GM18907 (cell line): ENCODE data around the gene MDH1.
"Not testable (repeated sequence)": the region's sequence is repeated elsewhere in the genome, so short reads cannot be mapped to it uniquely, and the experiment has no call there.

Experiments
- ATAC-seq: cut with Tn5 transposase; IDR thresholded peaks from one replicate; pipeline ENCODE4 v1.9.1; 2021; ENCODE audit warnings: mild to moderate bottlenecking, moderate library complexity; ENCODE audit not compliant: unreplicated experiment

Gene MDH1

DNA sequence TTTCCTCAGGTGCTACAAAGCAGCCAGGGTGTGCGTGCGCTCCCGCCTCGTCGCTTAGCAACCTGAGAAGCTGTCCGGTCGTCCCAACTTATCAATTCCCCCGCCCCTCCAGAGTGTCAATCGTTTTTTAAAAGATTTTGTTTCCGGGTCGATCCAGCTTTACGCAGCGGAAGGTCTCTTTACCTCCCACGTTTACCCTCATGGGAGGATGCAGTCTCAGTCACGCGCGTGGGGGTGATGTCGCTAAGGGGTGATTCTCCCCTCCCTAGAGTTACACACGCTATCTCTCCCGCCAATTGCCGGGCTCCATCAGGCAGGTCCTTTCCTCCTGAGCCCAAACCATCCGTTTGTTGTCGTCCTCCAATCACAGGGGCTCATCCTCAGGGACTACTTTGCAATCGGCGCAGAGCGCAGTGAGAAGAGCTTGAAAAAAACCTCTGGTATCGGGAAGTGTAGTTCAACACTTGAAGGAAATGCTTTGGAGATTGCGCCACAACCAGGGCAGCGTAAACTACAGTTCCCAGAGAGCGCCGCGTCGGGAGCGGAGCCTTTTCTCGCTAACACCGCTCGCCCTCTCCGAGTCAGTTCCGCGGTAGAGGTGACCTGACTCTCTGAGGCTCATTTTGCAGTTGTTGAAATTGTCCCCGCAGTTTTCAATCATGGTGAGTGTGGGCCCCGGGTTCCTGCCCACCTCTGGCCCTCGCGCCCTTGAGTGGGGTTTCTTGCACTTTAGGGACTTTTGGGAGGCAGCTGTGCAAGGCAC, at the start of gene MDH1, which contains the start of gene WDPCP:
TSS of gene MDH1 (plus strand) at position 579 of the 763 bp plus-strand sequence. CDS start at position 660, 81 bp downstream.
TSS of gene WDPCP (minus strand) at position 93 of the 763 bp plus-strand sequence. CDS start 206 bp downstream, outside the sequence.
- peak; percentile 91 for ATAC-seq

- no peak for ATAC-seq
Observed at GRCh38 chr2:63539416-63540162, 49.2 kb upstream of the MDH1 start.

- no peak for ATAC-seq
Observed at GRCh38 chr2:63544017-63544627, 44.6 kb upstream of the MDH1 start.

GRCh38 chr2:63545023-63545422, 43.7 kb upstream of the MDH1 start:
- ATAC-seq, result no peak

DNA sequence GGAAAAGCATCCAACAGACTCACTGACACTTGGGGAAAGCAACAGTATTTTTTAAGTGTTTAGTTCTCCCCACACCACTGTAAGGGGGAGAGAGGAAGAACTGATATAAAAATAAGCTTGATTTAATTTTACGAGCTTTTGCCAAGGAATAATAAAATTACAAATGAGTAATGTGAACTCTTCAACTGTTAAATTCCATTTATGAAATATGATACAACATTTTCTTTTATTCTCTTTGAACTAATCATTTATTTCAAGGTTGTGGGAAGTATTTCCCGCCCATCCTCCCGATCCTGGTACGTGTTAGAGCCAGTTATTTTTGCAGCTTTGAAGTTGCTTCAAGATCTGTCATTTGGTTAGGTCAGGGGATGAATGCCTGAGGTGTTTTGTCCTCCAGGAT, 35.7 kb upstream of the MDH1 start:
- no peak for ATAC-seq

GRCh38 chr2:63555299-63555698, 33.5 kb upstream of the MDH1 start:
- ATAC-seq, result no peak

GRCh38 chr2:63555931-63556330, 32.8 kb upstream of the MDH1 start:
- no peak for ATAC-seq

- ATAC-seq, result not testable (repeated sequence)
Observed at GRCh38 chr2:63557819-63558218, 30.9 kb upstream of the MDH1 start.

DNA sequence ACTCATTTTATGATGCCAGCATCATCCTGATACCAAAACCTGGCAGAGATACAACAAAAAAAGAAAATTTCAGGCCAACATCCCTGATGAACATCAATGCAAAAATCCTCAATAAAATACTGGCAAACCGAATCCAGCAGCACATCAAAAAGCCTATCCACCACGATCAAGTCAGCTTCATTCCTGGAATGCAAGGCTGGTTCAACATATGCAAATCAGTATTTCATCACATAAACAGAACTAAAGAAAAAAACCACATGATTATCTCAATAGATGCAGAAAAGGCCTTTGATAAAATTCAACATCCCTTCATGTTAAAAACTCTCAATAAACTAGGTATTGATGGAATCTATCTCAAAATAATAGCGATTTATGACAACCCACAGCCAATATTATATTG, 29.8 kb upstream of the MDH1 start:
- ATAC-seq, result not testable (repeated sequence)

GRCh38 chr2:63562751-63563150, 26.0 kb upstream of the MDH1 start:
- ATAC-seq, result no peak

- ATAC-seq, result no peak
Observed at GRCh38 chr2:63569740-63570139, 19.0 kb upstream of the MDH1 start.

DNA sequence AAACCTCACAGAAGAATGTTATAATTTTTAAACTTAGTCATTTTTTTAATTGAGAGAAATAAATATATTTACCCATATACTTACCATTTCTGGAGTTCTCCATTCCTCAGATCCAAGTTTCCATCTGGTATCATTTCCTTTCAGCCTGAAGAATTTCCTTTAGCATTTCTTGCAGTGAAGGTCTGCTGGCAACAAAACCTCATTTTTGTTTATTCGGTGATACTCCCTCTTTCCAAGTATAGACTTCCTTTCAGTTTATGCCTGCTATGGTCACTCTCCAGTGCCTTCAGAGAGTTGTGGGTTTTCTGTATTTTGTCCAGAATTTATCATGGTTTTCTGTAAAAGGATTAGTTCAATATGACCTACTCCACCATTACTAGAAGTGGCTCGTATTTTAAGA, 17.5 kb upstream of the MDH1 start:
- ATAC-seq, result no peak

DNA sequence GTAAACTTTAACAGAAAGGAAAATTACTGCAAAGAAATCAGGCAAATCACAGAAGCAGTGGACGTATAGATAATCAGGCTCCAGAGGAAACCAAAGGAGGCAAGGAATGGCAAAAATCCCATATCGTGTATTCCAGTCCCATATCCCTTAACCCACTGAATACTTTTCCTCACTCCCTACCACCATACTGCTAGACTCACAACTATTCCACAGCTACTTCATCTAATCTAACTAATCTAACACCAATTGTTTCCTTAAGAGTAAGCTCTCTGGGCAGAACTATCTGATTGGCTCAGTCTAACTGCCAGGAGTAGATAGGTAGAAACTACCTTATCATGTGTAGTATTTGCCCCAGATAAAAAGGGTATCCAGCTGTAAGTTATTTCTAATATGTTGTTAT, 16.8 kb upstream of the MDH1 start:
- no peak for ATAC-seq

GRCh38 chr2:63573026-63573425, 15.7 kb upstream of the MDH1 start:
- not testable (repeated sequence) for ATAC-seq

DNA sequence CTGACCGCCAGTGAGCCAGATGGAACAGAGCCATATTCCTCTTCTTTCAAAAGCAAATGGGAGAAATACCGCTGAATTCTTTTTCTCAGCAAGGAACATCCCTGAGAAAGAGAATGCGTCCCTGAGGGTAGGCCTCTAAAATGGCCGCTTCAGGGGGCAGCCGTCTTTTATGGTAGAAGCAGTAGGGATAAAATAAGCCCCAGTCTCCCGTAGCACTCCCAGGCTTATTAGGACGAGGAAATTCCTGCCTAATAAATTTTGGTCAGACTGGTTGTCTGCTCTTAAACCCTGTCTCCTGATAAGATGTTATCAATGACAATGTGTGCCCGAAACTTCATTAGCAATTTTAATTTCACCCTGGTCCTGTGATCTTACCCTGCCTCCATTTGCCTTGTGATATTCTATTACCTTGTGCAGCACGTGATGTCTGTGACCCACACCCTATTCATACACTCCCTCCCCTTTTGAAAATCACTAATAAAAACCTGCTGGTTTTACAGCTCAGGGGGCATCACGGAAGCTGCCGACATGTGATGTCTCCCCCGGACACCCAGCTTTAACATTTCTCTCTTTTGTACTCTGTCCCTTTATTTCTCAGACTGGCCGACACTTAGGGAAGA, 14.9 kb upstream of the MDH1 start:
- ATAC-seq, result not testable (repeated sequence)

GRCh38 chr2:63576546-63576945, 12.2 kb upstream of the MDH1 start:
- no peak for ATAC-seq

- ATAC-seq, result no peak
Observed at GRCh38 chr2:63578767-63579166, 10.0 kb upstream of the MDH1 start.

- ATAC-seq, result no peak
Observed at GRCh38 chr2:63580651-63581297, 8.0 kb upstream of the MDH1 start.

GRCh38 chr2:63581298-63581961, 7.3 kb upstream of the MDH1 start:
- ATAC-seq, result no peak

DNA sequence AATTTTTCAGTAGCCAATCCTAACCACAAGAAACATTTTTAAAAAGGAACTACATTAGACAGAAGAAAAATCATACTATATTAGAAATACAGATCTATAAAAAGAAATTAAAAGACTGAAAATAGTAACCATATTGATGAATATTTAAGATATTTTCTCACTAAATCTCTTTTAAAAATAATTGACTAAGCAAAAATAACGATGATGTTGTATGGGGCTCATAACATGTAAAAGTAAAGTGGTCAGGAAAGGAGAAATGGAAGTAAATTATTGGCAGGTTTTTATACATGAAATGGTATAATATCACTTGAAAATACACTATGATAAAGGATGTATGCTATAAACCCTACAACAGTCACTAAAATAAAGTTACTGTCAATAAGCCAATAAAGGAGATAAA, 5.9 kb upstream of the MDH1 start:
- no peak for ATAC-seq
